Thymus (tissue), 11 donors: ENCODE data around the gene ASTN2. TPM values are rescaled to one million over a fixed set of nuclear protein-coding genes. Genes with fewer than 3 reads are reported as not detected.
A peak's percentile ranks its signal among the peaks of the same experiment; 100 is the strongest.

ENCODE experiments used
- DNase-seq, 9 donors: peaks; one replicate each; pipeline ENCODE4 v3.0.0-alpha.2; 2013; ENCODE audit warnings: low spot score in 9 of 9, low read depth in 6 of 9, missing footprints in 1 of 9
- H3K27ac ChIP-seq, 2 donors: one replicate each; pipeline ENCODE4 v1.5.1; 2013; ENCODE audit warnings: control low read depth in 1 of 2, low read depth in 1 of 2, low read length in 1 of 2, mild to moderate bottlenecking in 1 of 2, moderate library complexity in 1 of 2
- H3K27me3 ChIP-seq, 2 donors: one replicate each; pipeline ENCODE4 v1.5.1; 2013; ENCODE audit warnings: low read length in 1 of 2; ENCODE audit not compliant: control insufficient read depth in 2 of 2, insufficient read depth in 1 of 2
- H3K36me3 ChIP-seq, 2 donors: one replicate each; pipeline ENCODE4 v1.5.1; 2013; ENCODE audit warnings: low read length in 1 of 2, mild to moderate bottlenecking in 1 of 2, moderate library complexity in 1 of 2; ENCODE audit not compliant: control insufficient read depth in 2 of 2, insufficient read depth in 2 of 2
- H3K4me1 ChIP-seq, 2 donors: one replicate each; pipeline ENCODE4 v1.5.1; 2013; ENCODE audit warnings: low read length in 2 of 2; ENCODE audit not compliant: control insufficient read depth in 2 of 2, insufficient read depth in 2 of 2
- H3K4me3 ChIP-seq, 2 donors: one replicate each; pipeline ENCODE4 v1.5.1; 2013; ENCODE audit warnings: low read length in 2 of 2, control low read depth in 1 of 2, mild to moderate bottlenecking in 1 of 2
- H3K9me3 ChIP-seq, 2 donors: one replicate each; pipeline ENCODE4 v1.5.1; 2013; ENCODE audit warnings: low read length in 1 of 2, mild to moderate bottlenecking in 1 of 2; ENCODE audit not compliant: control insufficient read depth in 2 of 2, insufficient read depth in 1 of 2
- WGBS: extraction: QIAGEN DNeasy Blood & Tissue Kit; methylation state at CpG from one replicate; pipeline ENCODE4 v1.1.7; 2013; 5-methylcytosine and 5-hydroxymethylcytosine counted together
- polyA plus RNA-seq: library from polyadenylated mRNA; stranded (reverse); fragments of 200-250 nt; gene quantifications from one replicate; pipeline ENCODE4 v1.2.3, GENCODE V29; 2013
- total RNA-seq: library from RNA; stranded (reverse); fragments of 120-200 nt; gene quantifications from one replicate; pipeline ENCODE4 v1.2.4, GENCODE V29; 2013
- donor health status: healthy.

Gene ASTN2
- total and polyA plus RNA-seq, 2 donors, result 5.8 to 5.9 TPM

GRCh38 chr9:116564266-116564793 is 850.5 kb downstream of the ASTN2 start:
- Histone ChIP-seq H3K36me3 (no peaks in the 10 kb centered on the region), H3K4me3 (no peak overlapping the region), H3K27ac (no peak overlapping the region), H3K27me3 (no peaks in the 10 kb centered on the region), H3K4me1 (no peaks in the 10 kb centered on the region), H3K9me3 (no peaks in the 10 kb centered on the region)
- 93% methylated on average over 3 of the region's 3 CpGs for WGBS
- DNase-seq, result no peak

GRCh38 chr9:116558818-116559540 is 855.9 kb downstream of the ASTN2 start:
- Histone ChIP-seq H3K4me1 (no peaks in the 10 kb centered on the region), H3K36me3 (no peaks in the 10 kb centered on the region), H3K27ac (no peak overlapping the region), H3K4me3 (no peak overlapping the region), H3K9me3 (no peaks in the 10 kb centered on the region), H3K27me3 (no peaks in the 10 kb centered on the region)
- WGBS, result 91% methylated on average over 5 of the region's 5 CpGs
- no peak for DNase-seq

GRCh38 chr9:116558035-116558434 is 856.8 kb downstream of the ASTN2 start:
- Histone ChIP-seq H3K27me3 (no peaks in the 10 kb centered on the region), H3K9me3 (no peaks in the 10 kb centered on the region), H3K36me3 (no peaks in the 10 kb centered on the region), H3K27ac (no peak overlapping the region), H3K4me3 (no peak overlapping the region), H3K4me1 (no peaks in the 10 kb centered on the region)
- DNase-seq, result no peak

GRCh38 chr9:116555556-116556155 is 859.2 kb downstream of the ASTN2 start:
- H3K9me3 ChIP-seq, result no peaks in the 10 kb centered on the region
- no peak overlapping the region for H3K27ac ChIP-seq
- 94% methylated on average over 3 of the region's 3 CpGs for WGBS

GRCh38 chr9:116555119-116555518 is 859.7 kb downstream of the ASTN2 start:
- Histone ChIP-seq H3K4me3 (no peak overlapping the region), H3K27ac (no peak overlapping the region)
- no peak for DNase-seq

More at GRCh38 chr9:116555556-116556155, 859.2 kb downstream of the ASTN2 start:
- Histone ChIP-seq H3K4me3 (no peak overlapping the region), H3K36me3 (no peaks in the 10 kb centered on the region), H3K27me3 (no peaks in the 10 kb centered on the region), H3K4me1 (no peaks in the 10 kb centered on the region)
- no peak for DNase-seq

GRCh38 chr9:116550696-116551436 is 864.0 kb downstream of the ASTN2 start:
- no peaks in the 10 kb centered on the region for H3K9me3 ChIP-seq
- WGBS, result 49% methylated on average over 3 of the region's 3 CpGs
- H3K4me3 ChIP-seq, result no peak overlapping the region
- no peaks in the 10 kb centered on the region for H3K4me1 ChIP-seq
- H3K27ac ChIP-seq, result peak overlapping the region in 1 of 2 donors; percentile 5
- H3K36me3 ChIP-seq, result no peaks in the 10 kb centered on the region
- H3K27me3 ChIP-seq, result no peaks in the 10 kb centered on the region
- DNase-seq, result no peak

More at GRCh38 chr9:116555119-116555518, 859.7 kb downstream of the ASTN2 start:
- Histone ChIP-seq H3K4me1 (no peaks in the 10 kb centered on the region), H3K36me3 (no peaks in the 10 kb centered on the region), H3K9me3 (no peaks in the 10 kb centered on the region), H3K27me3 (no peaks in the 10 kb centered on the region)
- WGBS, result 94% methylated on average over 7 of the region's 7 CpGs

- H3K9me3 ChIP-seq, result no peaks in the 10 kb centered on the region
- H3K36me3 ChIP-seq, result no peaks in the 10 kb centered on the region
- DNase-seq, result no peak
- 74% methylated on average over 5 of the region's 5 CpGs for WGBS
- H3K4me1 ChIP-seq, result no peaks in the 10 kb centered on the region
- H3K27ac ChIP-seq, result no peak overlapping the region
- no peaks in the 10 kb centered on the region for H3K27me3 ChIP-seq
- no peak overlapping the region for H3K4me3 ChIP-seq
Observed at GRCh38 chr9:116549786-116550660, 864.8 kb downstream of the ASTN2 start.

- no peaks in the 10 kb centered on the region for H3K27me3 ChIP-seq
- no peak overlapping the region for H3K27ac ChIP-seq
- WGBS, result 74% methylated on average over 9 of the region's 9 CpGs
- DNase-seq, result no peak
- no peaks in the 10 kb centered on the region for H3K36me3 ChIP-seq
- no peaks in the 10 kb centered on the region for H3K4me1 ChIP-seq
- H3K9me3 ChIP-seq, result no peaks in the 10 kb centered on the region
- H3K4me3 ChIP-seq, result no peak overlapping the region
Observed at GRCh38 chr9:116549061-116549664, 865.7 kb downstream of the ASTN2 start.
